B cell (primary cell): ENCODE results near the gene ORC4. TPM values are rescaled to one million over a fixed set of nuclear protein-coding genes. Genes with fewer than 3 reads are reported as not detected.

Experiments
- ATAC-seq: fragments of 200-7000 bp; cut with Tn5 transposase; one replicate; pipeline ENCODE4 v1.10.0; 2021; ENCODE audit warnings: low read depth, mild to moderate bottlenecking, moderate number of reproducible peaks, moderate library complexity
- CTCF ChIA-PET: fragments of 350-600 bp; sonication (Branson Sonifier 250); formaldehyde crosslinking; loops from one replicate; lab custom pipeline; 2021; ENCODE audit warnings: antibody characterized with exemption, inconsistent platforms; lab: Charles Lee
- POLR2A ChIA-PET: fragments of 350-600 bp; sonication (Branson Sonifier 250); formaldehyde crosslinking; loops from one replicate; lab custom pipeline; 2021; ENCODE audit warnings: antibody characterized with exemption; lab: Charles Lee
- DNase-seq: peaks from one replicate; pipeline ENCODE4 v3.0.0; 2013
- H2AFZ ChIP-seq: 2 replicates; pipeline ENCODE4 v1.6.1; 2012; ENCODE audit warnings: mild to moderate bottlenecking, low read depth, low read length; ENCODE audit not compliant: insufficient read depth, poor library complexity, severe bottlenecking
- H3K27ac ChIP-seq, 2 donors: 1 replicate in 1 of 2; 2 replicates in 1 of 2; pipeline ENCODE4 v1.5.1; 2012 to 2013; ENCODE audit warnings: low read length in 2 of 2, mild to moderate bottlenecking in 2 of 2, moderate library complexity in 1 of 2
- H3K27me3 ChIP-seq, 4 experiments: fragments of 200-600 bp in 1 of 4; sonication (generic) in 1 of 4; replicated peaks in 1 of 4; 1 replicate in 2 of 4; 2 replicates in 2 of 4; pipeline versions ENCODE4 v1.6.1 to v1.7.0; 2013 to 2016; ENCODE audit warnings: low read length in 3 of 4, mild to moderate bottlenecking in 2 of 4, mixed read lengths in 1 of 4, moderate library complexity in 1 of 4; ENCODE audit not compliant: insufficient read depth in 4 of 4, control insufficient read depth in 3 of 4; ENCODE audit errors: control extremely low read depth in 1 of 4
- H3K36me3 ChIP-seq, 2 experiments: replicated peaks in 1 of 2; 1 replicate in 1 of 2; 2 replicates in 1 of 2; pipeline versions ENCODE4 v1.6.1 to v1.7.1; 2013; ENCODE audit warnings: low read length in 1 of 2; ENCODE audit not compliant: insufficient read depth in 2 of 2, control insufficient read depth in 1 of 2; ENCODE audit errors: control extremely low read depth in 1 of 2, extremely low read depth in 1 of 2
- H3K4me1 ChIP-seq, 2 donors: fragments of 200-600 bp in 1 of 2; sonication (generic) in 1 of 2; 1 replicate in 1 of 2; 2 replicates in 1 of 2; pipeline versions ENCODE4 v1.5.1 to v1.6.1; 2013 to 2017; ENCODE audit warnings: low read length in 2 of 2; ENCODE audit not compliant: control insufficient read depth in 2 of 2, insufficient read depth in 2 of 2
- H3K4me2 ChIP-seq: replicated peaks from 2 replicates; pipeline ENCODE3; 2012; ENCODE audit warnings: mild to moderate bottlenecking, low read depth, low read length; ENCODE audit not compliant: poor library complexity, severe bottlenecking
- H3K4me3 ChIP-seq, 5 experiments: fragments of 200-600 bp in 1 of 5; sonication (generic) in 1 of 5; 1 replicate in 3 of 5; 2 replicates in 2 of 5; pipeline versions ENCODE4 v1.5.1 to v1.7.0; 2011 to 2016; ENCODE audit warnings: low read length in 4 of 5, mild to moderate bottlenecking in 4 of 5, low read depth in 2 of 5, control low read depth in 1 of 5, moderate library complexity in 1 of 5; ENCODE audit not compliant: insufficient read depth in 1 of 5; ENCODE audit errors: control extremely low read depth in 1 of 5, extremely low read depth in 1 of 5
- H3K79me2 ChIP-seq: fragments of 200-600 bp; sonication (generic); one replicate; pipeline ENCODE4 v1.6.0; 2016; ENCODE audit warnings: low read length; ENCODE audit not compliant: control insufficient read depth, insufficient read depth
- H3K9ac ChIP-seq: fragments of 200-600 bp; sonication (generic); 2 replicates; pipeline ENCODE4 v1.6.1; 2017; ENCODE audit warnings: mild to moderate bottlenecking, low read length, moderate library complexity
- H3K9me3 ChIP-seq, 3 donors: one replicate each; pipeline versions ENCODE4 v1.6.1 to v1.7.1; 2013; ENCODE audit warnings: low read length in 2 of 3; ENCODE audit not compliant: control insufficient read depth in 2 of 3, insufficient read depth in 1 of 3; ENCODE audit errors: control extremely low read depth in 1 of 3
- H4K20me1 ChIP-seq: 2 replicates; pipeline ENCODE4 v1.6.0; 2012; ENCODE audit warnings: mild to moderate bottlenecking, low read length; ENCODE audit not compliant: insufficient read depth, control insufficient read depth, poor library complexity, severe bottlenecking
- H3K27ac Mint-ChIP-seq: one replicate; pipeline ENCODE4 v1.8.0; 2021; ENCODE audit warnings: mixed read lengths
- H3K27me3 Mint-ChIP-seq: one replicate; pipeline ENCODE4 v1.8.0; 2021; ENCODE audit warnings: mixed read lengths
- H3K4me1 Mint-ChIP-seq: one replicate; pipeline ENCODE4 v1.8.0; 2021; ENCODE audit warnings: mixed read lengths
- H3K4me3 Mint-ChIP-seq: one replicate; pipeline ENCODE4 v1.8.0; 2021; ENCODE audit warnings: mixed read lengths
- H3K9me3 Mint-ChIP-seq: one replicate; pipeline ENCODE4 v1.8.0; 2022; ENCODE audit warnings: mixed read lengths; ENCODE audit not compliant: insufficient read depth
- CTCF ChIP-seq: fragments of 200-600 bp; IDR thresholded peaks from one replicate; pipeline ENCODE4 v1.8.0; 2022; ENCODE audit warnings: antibody characterized with exemption, mild to moderate bottlenecking
- EZH2 ChIP-seq: IDR thresholded peaks from 2 replicates; pipeline ENCODE4 v1.6.1; 2012; ENCODE audit warnings: borderline replicate concordance, low read depth, mild to moderate bottlenecking, moderate library complexity, low read length; ENCODE audit not compliant: insufficient read depth, poor library complexity, severe bottlenecking
- WGBS: methylation state at CpG from one replicate; pipeline ENCODE4 v1.1.5; 2013; ENCODE audit warnings: missing lambda C conversion rate; ENCODE audit not compliant: insufficient coverage; 5-methylcytosine and 5-hydroxymethylcytosine counted together
- intact Hi-C: fragments of 100-400 bp; cut with micrococcal nuclease; formaldehyde crosslinking; loops from one replicate; pipeline ENCODE4 v1.10.0; 2022
- polyA plus RNA-seq: library from polyadenylated mRNA; depleted of rRNA; stranded (reverse); fragments of >200 nt; gene quantifications from 2 replicates; pipeline ENCODE4 v1.2.3, GENCODE V29; 2012
- total RNA-seq, 2 donors: library from RNA; stranded (reverse); fragments of 120-200 nt in 1 of 2; gene quantifications; 1 replicate in 1 of 2; 2 replicates in 1 of 2; pipeline versions ENCODE4 v1.2.3 to v1.2.4, GENCODE V29; 2013 to 2022

The ORC4 gene
- total and polyA plus RNA-seq, 2 donors (not counting 1 experiment from before 2014, with no cell fraction given) = 31.5 to 48.9 TPM

- no peak for ATAC-seq
- no peak for TF ChIP-seq CTCF
Measured at GRCh38 chr2:147952118-147952517, 68.4 kb downstream of the ORC4 start.

DNA sequence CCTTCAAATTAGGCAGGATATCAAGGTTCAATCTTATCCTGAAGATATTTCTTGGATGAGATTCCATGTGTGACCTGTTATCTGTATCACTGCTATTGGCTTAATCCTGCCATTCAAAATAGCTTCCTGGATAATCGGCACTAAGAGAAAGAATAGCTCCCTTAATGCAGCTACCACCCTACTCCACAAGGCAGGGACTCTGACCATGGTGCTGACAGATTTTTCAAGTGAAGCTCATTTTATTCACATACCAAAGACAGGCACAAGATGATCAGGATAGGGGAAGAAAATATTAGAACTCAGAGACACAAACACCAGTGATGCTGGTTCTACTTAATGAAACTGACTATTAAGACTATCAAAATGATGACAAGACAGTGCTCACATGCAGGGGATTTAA, 74.9 kb downstream of the ORC4 start:
- ATAC-seq (no peak), DNase-seq (no peak)
- Histone ChIP-seq H3K4me3 (no peak overlapping the region), H3K79me2 (no peaks in the 10 kb centered on the region), H3K36me3 (peaks cover 7 to 11% of the 10 kb centered on the region in 2 experiments), H3K9ac (no peak overlapping the region), H3K27ac (no peak overlapping the region), H3K9me3 (no peaks in the 10 kb centered on the region), H3K4me1 (no peaks in the 10 kb centered on the region), H2AFZ (no peak overlapping the region), H3K4me2 (no peak overlapping the region), H4K20me1 (no peaks in the 10 kb centered on the region), H3K27me3 (no peaks in the 10 kb centered on the region)
- intact Hi-C loops = no loop called here
- no peak overlapping the region for H3K4me3 Mint-ChIP-seq
- POLR2A ChIA-PET = no interaction called here
- TF ChIP-seq CTCF (no peak), EZH2 (no peak)
- WGBS = no CpG with 5 or more reads among the region's 1 CpG
- H3K27me3 Mint-ChIP-seq = no peaks in the 10 kb centered on the region
- CTCF ChIA-PET = interaction anchor here (1.0 to 1.7 kb wide), 2 partner anchors 9 to 563 kb away, joined by 4 to 6 read pairs; no protein-coding TSS in a partner anchor
- no peak overlapping the region for H3K27ac Mint-ChIP-seq
- H3K9me3 Mint-ChIP-seq = no peaks in the 10 kb centered on the region
- no peaks in the 10 kb centered on the region for H3K4me1 Mint-ChIP-seq

More at GRCh38 chr2:147952118-147952517, 68.4 kb downstream of the ORC4 start:
- intact Hi-C loops = no loop called here
- CTCF ChIA-PET = no interaction called here
- no peaks in the 10 kb centered on the region for H3K4me1 Mint-ChIP-seq
- Histone ChIP-seq H3K27me3 (no peaks in the 10 kb centered on the region), H3K36me3 (peaks cover 5 to 15% of the 10 kb centered on the region in 2 experiments), H4K20me1 (no peaks in the 10 kb centered on the region), H3K4me2 (no peak overlapping the region), H2AFZ (no peak overlapping the region), H3K79me2 (no peaks in the 10 kb centered on the region), H3K4me1 (no peaks in the 10 kb centered on the region), H3K9me3 (no peaks in the 10 kb centered on the region), H3K9ac (no peak overlapping the region), H3K27ac (no peak overlapping the region), H3K4me3 (no peak overlapping the region)
- POLR2A ChIA-PET = no interaction called here
- no peaks in the 10 kb centered on the region for H3K27me3 Mint-ChIP-seq
- no peaks in the 10 kb centered on the region for H3K9me3 Mint-ChIP-seq
- DNase-seq = no peak
- H3K4me3 Mint-ChIP-seq = no peak overlapping the region
- no peak overlapping the region for H3K27ac Mint-ChIP-seq
